Karpas-422 (cell line): ENCODE measurements around the gene FMNL2. TPM values are rescaled to one million over a fixed set of nuclear protein-coding genes. Genes with fewer than 3 reads are reported as not detected.
"Not testable (repeated sequence)": the region's sequence is repeated elsewhere in the genome, so short reads cannot be mapped to it uniquely, and the experiment has no call there.

ENCODE experiments used
- DNase-seq: peaks from one replicate; pipeline ENCODE4 v3.0.0-alpha.2; 2015
- H2AFZ ChIP-seq: fragments of 200-600 bp; sonication (generic); 2 replicates; pipeline ENCODE4 v1.6.1; 2014; ENCODE audit warnings: antibody characterized with exemption, low read length, mixed read lengths
- H3K27ac ChIP-seq: fragments of 200-600 bp; sonication (generic); 2 replicates; pipeline ENCODE4 v1.5.1; 2014; ENCODE audit warnings: mild to moderate bottlenecking, low read length, moderate library complexity
- H3K27me3 ChIP-seq: fragments of 200-600 bp; sonication (generic); 2 replicates; pipeline ENCODE4 v1.6.1; 2014; ENCODE audit warnings: low read length, mixed read lengths
- H3K36me3 ChIP-seq: fragments of 200-600 bp; sonication (generic); 2 replicates; pipeline ENCODE4 v1.6.1; 2014; ENCODE audit warnings: low read length, mixed read lengths; ENCODE audit not compliant: insufficient read depth
- H3K4me1 ChIP-seq: fragments of 200-600 bp; sonication (generic); 2 replicates; pipeline ENCODE4 v1.6.1; 2014; ENCODE audit warnings: mild to moderate bottlenecking, low read length, mixed read lengths
- H3K4me2 ChIP-seq: fragments of 200-600 bp; sonication (generic); 2 replicates; pipeline ENCODE4 v1.6.1; 2014; ENCODE audit warnings: low read length, low read depth, mild to moderate bottlenecking; ENCODE audit not compliant: poor library complexity, severe bottlenecking
- H3K4me3 ChIP-seq: fragments of 200-600 bp; sonication (generic); 2 replicates; pipeline ENCODE4 v1.5.1; 2014; ENCODE audit warnings: mild to moderate bottlenecking, antibody characterized with exemption, low read length, mixed read lengths
- H3K79me2 ChIP-seq: fragments of 200-600 bp; sonication (generic); 2 replicates; pipeline ENCODE4 v1.6.1; 2014; ENCODE audit warnings: mild to moderate bottlenecking, low read length, mixed read lengths
- H3K9ac ChIP-seq: fragments of 200-600 bp; sonication (generic); 2 replicates; pipeline ENCODE4 v1.6.0; 2014; ENCODE audit warnings: low read length
- H3K9me2 ChIP-seq: fragments of 200-600 bp; sonication (generic), shearing (Covaris generic); replicated peaks from 2 replicates; pipeline ENCODE4 v1.6.0; 2014; ENCODE audit warnings: mild to moderate bottlenecking, low read length, moderate library complexity; ENCODE audit not compliant: insufficient read depth
- H3K9me3 ChIP-seq: fragments of 300-700, 200-600 bp; sonication (generic); 2 replicates; pipeline ENCODE4 v1.6.1; 2014; ENCODE audit warnings: low read length, mixed read lengths
- H4K20me1 ChIP-seq: fragments of 200-600 bp; sonication (generic); 2 replicates; pipeline ENCODE4 v1.6.1; 2014; ENCODE audit warnings: mild to moderate bottlenecking, antibody characterized with exemption, low read length, low read depth; ENCODE audit not compliant: insufficient read depth
- total RNA-seq: library from RNA; depleted of rRNA; stranded (reverse); fragments of >200 nt; shearing (Covaris generic); gene quantifications from 2 replicates; pipeline ENCODE4 v1.2.3, GENCODE V29; 2014; ENCODE audit warnings: low replicate concordance

The FMNL2 gene
- total RNA-seq, 1 experiment from 2014 or later: 3.2 TPM

- Histone ChIP-seq H3K27me3 (no peaks in the 10 kb centered on the region), H3K79me2 (no peaks in the 10 kb centered on the region), H3K9ac (no peak overlapping the region), H3K36me3 (no peaks in the 10 kb centered on the region), H3K9me2 (no peaks in the 10 kb centered on the region), H3K9me3 (no peaks in the 10 kb centered on the region), H3K27ac (no peak overlapping the region), H3K4me1 (peaks cover 7% of the 10 kb centered on the region; the same call in 1 of the 2 replicates), H3K4me2 (no peak overlapping the region), H2AFZ (no peak overlapping the region), H4K20me1 (no peaks in the 10 kb centered on the region), H3K4me3 (no peak overlapping the region)
- DNase-seq: no peak
These were observed 177.0 kb downstream of the FMNL2 start for GRCh38 chr2:152511981-152512380.

- Histone ChIP-seq H3K4me3 (no peak overlapping the region), H3K9me2 (no peaks in the 10 kb centered on the region), H3K27ac (no peak overlapping the region), H3K9ac (no peak overlapping the region), H4K20me1 (no peaks in the 10 kb centered on the region), H2AFZ (no peak overlapping the region), H3K9me3 (no peaks in the 10 kb centered on the region), H3K4me1 (no peaks in the 10 kb centered on the region), H3K36me3 (no peaks in the 10 kb centered on the region), H3K4me2 (no peak overlapping the region), H3K79me2 (no peaks in the 10 kb centered on the region), H3K27me3 (no peaks in the 10 kb centered on the region)
- DNase-seq: no peak
These were observed 178.1 kb downstream of the FMNL2 start for GRCh38 chr2:152513029-152513428.

GRCh38 chr2:152513681-152514080 lies 178.7 kb downstream of the FMNL2 start:
- Histone ChIP-seq H2AFZ (no peak overlapping the region), H3K4me3 (no peak overlapping the region), H3K27ac (no peak overlapping the region), H3K79me2 (no peaks in the 10 kb centered on the region), H3K9ac (no peak overlapping the region), H3K4me2 (no peak overlapping the region), H3K36me3 (no peaks in the 10 kb centered on the region), H3K9me3 (no peaks in the 10 kb centered on the region), H3K27me3 (no peaks in the 10 kb centered on the region), H3K4me1 (no peaks in the 10 kb centered on the region), H3K9me2 (no peaks in the 10 kb centered on the region), H4K20me1 (no peaks in the 10 kb centered on the region)
- DNase-seq: no peak

- H3K36me3 ChIP-seq: no peaks in the 10 kb centered on the region
- H3K4me3 ChIP-seq: no peak overlapping the region
- no peak overlapping the region for H3K4me2 ChIP-seq
- no peaks in the 10 kb centered on the region for H3K27me3 ChIP-seq
- H3K9ac ChIP-seq: no peak overlapping the region
- H3K79me2 ChIP-seq: no peaks in the 10 kb centered on the region
- H3K27ac ChIP-seq: no peak overlapping the region
- H3K4me1 ChIP-seq: no peaks in the 10 kb centered on the region
- H2AFZ ChIP-seq: no peak overlapping the region
- no peaks in the 10 kb centered on the region for H4K20me1 ChIP-seq
- no peak for DNase-seq
- no peaks in the 10 kb centered on the region for H3K9me3 ChIP-seq
- H3K9me2 ChIP-seq: no peaks in the 10 kb centered on the region
These were observed 183.1 kb downstream of the FMNL2 start for GRCh38 chr2:152518034-152518433.

- DNase-seq: no peak
- Histone ChIP-seq H2AFZ (no peak overlapping the region), H3K4me2 (no peak overlapping the region), H3K36me3 (no peaks in the 10 kb centered on the region), H3K27me3 (no peaks in the 10 kb centered on the region), H3K4me3 (no peak overlapping the region), H3K79me2 (no peaks in the 10 kb centered on the region), H3K9me2 (no peaks in the 10 kb centered on the region), H4K20me1 (no peaks in the 10 kb centered on the region), H3K27ac (no peak overlapping the region), H3K4me1 (no peaks in the 10 kb centered on the region), H3K9me3 (no peaks in the 10 kb centered on the region), H3K9ac (no peak overlapping the region)
These were observed 183.9 kb downstream of the FMNL2 start for GRCh38 chr2:152518641-152519580.

GRCh38 chr2:152519581-152519952 lies 184.6 kb downstream of the FMNL2 start:
- no peaks in the 10 kb centered on the region for H3K9me2 ChIP-seq
- H3K36me3 ChIP-seq: no peaks in the 10 kb centered on the region
- no peaks in the 10 kb centered on the region for H3K9me3 ChIP-seq
- H2AFZ ChIP-seq: no peak overlapping the region
- H3K27ac ChIP-seq: no peak overlapping the region
- H3K4me3 ChIP-seq: no peak overlapping the region
- H3K27me3 ChIP-seq: no peaks in the 10 kb centered on the region
- DNase-seq: no peak
- H3K4me1 ChIP-seq: no peaks in the 10 kb centered on the region
- no peak overlapping the region for H3K4me2 ChIP-seq
- no peak overlapping the region for H3K9ac ChIP-seq
- no peaks in the 10 kb centered on the region for H3K79me2 ChIP-seq
- no peaks in the 10 kb centered on the region for H4K20me1 ChIP-seq

- DNase-seq: no peak
- H3K4me1 ChIP-seq: no peaks in the 10 kb centered on the region
These were observed 185.8 kb downstream of the FMNL2 start for GRCh38 chr2:152520759-152521158.

GRCh38 chr2:152522446-152522845 lies 187.5 kb downstream of the FMNL2 start:
- not testable (repeated sequence) for H4K20me1 ChIP-seq, H3K4me3 ChIP-seq, H2AFZ ChIP-seq, H3K4me1 ChIP-seq, H3K36me3 ChIP-seq, H3K9me2 ChIP-seq, H3K27ac ChIP-seq, H3K9ac ChIP-seq, H3K27me3 ChIP-seq, H3K79me2 ChIP-seq, H3K4me2 ChIP-seq, H3K9me3 ChIP-seq, DNase-seq

More at GRCh38 chr2:152520759-152521158, 185.8 kb downstream of the FMNL2 start:
- Histone ChIP-seq H3K9me2 (no peaks in the 10 kb centered on the region), H3K79me2 (no peaks in the 10 kb centered on the region), H3K27ac (no peak overlapping the region), H4K20me1 (no peaks in the 10 kb centered on the region), H3K9ac (no peak overlapping the region), H3K4me2 (no peak overlapping the region), H3K9me3 (no peaks in the 10 kb centered on the region), H3K27me3 (no peaks in the 10 kb centered on the region), H3K36me3 (no peaks in the 10 kb centered on the region), H3K4me3 (no peak overlapping the region), H2AFZ (no peak overlapping the region)
